PC-3 (cell line): Measurements from ENCODE around the gene FAM131C. TPM values are rescaled to one million over a fixed set of nuclear protein-coding genes. Genes with fewer than 3 reads are reported as not detected.
"Not testable (repeated sequence)": the region's sequence is repeated elsewhere in the genome, so short reads cannot be mapped to it uniquely, and the experiment has no call there.

Experiments used
- ATAC-seq: fragments of 200-7000 bp; cut with Tn5 transposase; 2 replicates; pipeline ENCODE4 v1.9.1; 2020; ENCODE audit warnings: mild to moderate bottlenecking, moderate library complexity
- BruUV-seq: library from RNA; stranded (reverse); fragments of 400-500 nt; replicated peaks from 2 replicates; lab custom pipeline; 2021; lab: Mats Ljungman, UMichigan
- CTCF ChIA-PET: fragments of 300-600 bp; sonication (Branson Sonifier 250); formaldehyde crosslinking; loops from one replicate; lab custom pipeline; 2022; ENCODE audit warnings: antibody characterized with exemption; lab: Charles Lee
- POLR2A ChIA-PET: fragments of 300-600 bp; sonication (Branson Sonifier 250); formaldehyde crosslinking; loops from one replicate; lab custom pipeline; 2022; ENCODE audit warnings: antibody characterized with exemption; ENCODE audit not compliant: unreplicated experiment; lab: Charles Lee
- DNase-seq: peaks from one replicate; pipeline ENCODE4 v3.0.0-alpha.2; 2015
- H2AFZ ChIP-seq: fragments of 300-600 bp; sonication (generic); 2 replicates; pipeline ENCODE4 v1.6.0; 2016; ENCODE audit warnings: antibody characterized with exemption, low read length
- H3F3A ChIP-seq: fragments of 300-600 bp; sonication (generic); one replicate; pipeline ENCODE4 v1.6.0; 2017; ENCODE audit warnings: antibody characterized with exemption, low read length, control low read depth, mild to moderate bottlenecking; ENCODE audit not compliant: unreplicated experiment
- H3K27ac ChIP-seq: fragments of 300-600 bp; sonication (generic); 2 replicates; pipeline ENCODE4 v1.5.1; 2016; ENCODE audit warnings: mild to moderate bottlenecking, low read length
- H3K27me3 ChIP-seq: fragments of 300-600 bp; sonication (generic); 2 replicates; pipeline ENCODE4 v1.6.1; 2016; ENCODE audit warnings: low read length, mixed read lengths
- H3K36me3 ChIP-seq: fragments of 300-600 bp; sonication (generic); 2 replicates; pipeline ENCODE4 v1.6.1; 2016; ENCODE audit warnings: low read depth, mixed run types, low read length, mixed read lengths
- H3K4me1 ChIP-seq: fragments of 300-600 bp; sonication (generic); 2 replicates; pipeline ENCODE4 v1.5.1; 2016; ENCODE audit warnings: low read length; ENCODE audit not compliant: insufficient read depth
- H3K4me2 ChIP-seq: fragments of 300-600 bp; sonication (generic); 2 replicates; pipeline ENCODE4 v1.6.0; 2016; ENCODE audit warnings: low read length
- H3K4me3 ChIP-seq: fragments of 300-600 bp; sonication (generic); 2 replicates; pipeline ENCODE4 v1.5.1; 2016; ENCODE audit warnings: mild to moderate bottlenecking, low read length, mixed read lengths
- H3K79me2 ChIP-seq: fragments of 300-600 bp; sonication (generic); 2 replicates; pipeline ENCODE4 v1.6.1; 2017; ENCODE audit warnings: low read length, mixed read lengths
- H3K9ac ChIP-seq: fragments of 300-600 bp; sonication (generic); 2 replicates; pipeline ENCODE4 v1.6.0; 2016; ENCODE audit warnings: mild to moderate bottlenecking, low read length
- H3K9me2 ChIP-seq: fragments of 300-600 bp; sonication (generic); replicated peaks from 2 replicates; pipeline ENCODE4 v1.6.1; 2016; ENCODE audit warnings: mixed run types, low read length, mixed read lengths
- H3K9me3 ChIP-seq: fragments of 300-600 bp; sonication (generic); 2 replicates; pipeline ENCODE4 v1.6.1; 2016; ENCODE audit warnings: low read length, mixed read lengths
- H4K20me1 ChIP-seq: fragments of 300-600 bp; sonication (generic); 2 replicates; pipeline ENCODE4 v1.6.1; 2016; ENCODE audit warnings: low read length, mixed read lengths
- EZH2 ChIP-seq: fragments of 300-600 bp; sonication (generic); IDR thresholded peaks from one replicate; pipeline ENCODE4 v1.6.1; 2017; ENCODE audit warnings: antibody characterized with exemption, mild to moderate bottlenecking, low read length; ENCODE audit not compliant: unreplicated experiment
- EZH2phosphoT487 ChIP-seq: fragments of 300-600 bp; sonication (generic); IDR thresholded peaks from 2 replicates; pipeline ENCODE4 v1.6.1; 2018; ENCODE audit warnings: mild to moderate bottlenecking, antibody characterized with exemption, low read length, borderline replicate concordance
- intact Hi-C: fragments of 100-400 bp; cut with micrococcal nuclease; formaldehyde crosslinking; loops from 2 replicates; pipeline ENCODE4 v1.9.0; 2023
- total RNA-seq: library from RNA; depleted of rRNA; stranded (reverse); fragments of >200 nt; gene quantifications from 2 replicates; pipeline ENCODE4 v1.2.3, GENCODE V29; 2014
- TF ChIP-seq, protein P1 (sequence below): fragments of 300-600 bp; sonication (generic); conservative IDR thresholded peaks from 2 replicates; pipeline ENCODE4 v1.5.1; 2017; ENCODE audit warnings: antibody characterized with exemption, low read depth, mild to moderate bottlenecking, low read length

The FAM131C gene
- total RNA-seq, 1 experiment from 2014 or later: 7.7 TPM

DNA sequence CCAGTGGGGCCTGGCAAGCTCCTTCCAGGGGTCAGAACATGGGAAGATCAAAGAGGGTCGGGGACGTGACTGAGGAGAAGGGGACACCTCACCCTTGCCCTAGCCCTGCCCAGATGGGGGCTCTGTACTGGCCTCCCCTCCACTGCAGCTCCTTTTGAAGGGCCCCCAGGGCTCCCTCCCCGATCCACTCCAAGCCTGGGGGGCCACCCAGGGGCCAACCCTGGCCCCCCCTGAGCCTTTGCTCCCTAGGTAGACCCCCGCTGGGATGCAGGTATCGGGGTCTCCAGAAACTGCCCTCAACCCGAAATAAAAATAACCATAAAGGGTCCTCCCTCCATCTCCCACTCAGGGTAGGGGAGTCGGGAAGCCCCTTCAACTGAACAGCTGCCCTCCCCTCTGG, 37.4 kb upstream of the FAM131C start:
- no peak overlapping the region for H3K9ac ChIP-seq
- H3K27ac ChIP-seq: no peak overlapping the region
- no TSS peak for BruUV-seq
- TF ChIP-seq, protein P1, sequence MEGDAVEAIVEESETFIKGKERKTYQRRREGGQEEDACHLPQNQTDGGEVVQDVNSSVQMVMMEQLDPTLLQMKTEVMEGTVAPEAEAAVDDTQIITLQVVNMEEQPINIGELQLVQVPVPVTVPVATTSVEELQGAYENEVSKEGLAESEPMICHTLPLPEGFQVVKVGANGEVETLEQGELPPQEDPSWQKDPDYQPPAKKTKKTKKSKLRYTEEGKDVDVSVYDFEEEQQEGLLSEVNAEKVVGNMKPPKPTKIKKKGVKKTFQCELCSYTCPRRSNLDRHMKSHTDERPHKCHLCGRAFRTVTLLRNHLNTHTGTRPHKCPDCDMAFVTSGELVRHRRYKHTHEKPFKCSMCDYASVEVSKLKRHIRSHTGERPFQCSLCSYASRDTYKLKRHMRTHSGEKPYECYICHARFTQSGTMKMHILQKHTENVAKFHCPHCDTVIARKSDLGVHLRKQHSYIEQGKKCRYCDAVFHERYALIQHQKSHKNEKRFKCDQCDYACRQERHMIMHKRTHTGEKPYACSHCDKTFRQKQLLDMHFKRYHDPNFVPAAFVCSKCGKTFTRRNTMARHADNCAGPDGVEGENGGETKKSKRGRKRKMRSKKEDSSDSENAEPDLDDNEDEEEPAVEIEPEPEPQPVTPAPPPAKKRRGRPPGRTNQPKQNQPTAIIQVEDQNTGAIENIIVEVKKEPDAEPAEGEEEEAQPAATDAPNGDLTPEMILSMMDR: no peak
- TF ChIP-seq EZH2 (no peak), EZH2phosphoT487 (no peak)
- DNase-seq (no peak), ATAC-seq (no peak)
- no peaks in the 10 kb centered on the region for H3K4me1 ChIP-seq
- no peaks in the 10 kb centered on the region for H3K9me2 ChIP-seq
- H3K9me3 ChIP-seq: no peaks in the 10 kb centered on the region
- H3K4me3 ChIP-seq: no peak overlapping the region
- no peaks in the 10 kb centered on the region for H3K36me3 ChIP-seq
- H4K20me1 ChIP-seq: no peaks in the 10 kb centered on the region
- POLR2A ChIA-PET: no interaction called here
- intact Hi-C loops: no loop called here
- H3K4me2 ChIP-seq: no peak overlapping the region
- H3F3A ChIP-seq: no peaks in the 10 kb centered on the region
- H2AFZ ChIP-seq: no peak overlapping the region
- CTCF ChIA-PET: no interaction called here
- no peaks in the 10 kb centered on the region for H3K27me3 ChIP-seq
- no peaks in the 10 kb centered on the region for H3K79me2 ChIP-seq

DNA sequence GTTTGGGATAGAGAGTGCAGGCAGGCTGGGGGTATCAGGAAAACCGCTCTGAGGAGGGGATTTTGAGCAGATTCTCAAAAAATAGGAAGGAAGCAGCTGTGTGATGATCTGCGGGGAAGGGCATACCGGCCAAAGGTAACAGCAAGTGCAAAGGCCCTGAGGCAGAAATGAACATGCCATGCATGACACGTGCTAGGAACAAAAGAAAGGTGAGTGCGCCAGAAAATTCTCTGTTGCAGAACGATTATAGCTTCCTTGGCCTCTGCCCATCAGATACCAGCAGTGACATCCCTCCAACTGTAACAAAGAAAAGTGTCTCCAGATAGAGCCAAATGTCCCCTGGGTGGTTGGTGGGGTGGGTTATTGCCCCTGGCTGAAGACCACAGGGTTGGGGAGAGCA, 37.0 kb upstream of the FAM131C start:
- no TSS peak for BruUV-seq
- Histone ChIP-seq H2AFZ (no peak overlapping the region), H3K79me2 (no peaks in the 10 kb centered on the region), H3K9me2 (no peaks in the 10 kb centered on the region), H3F3A (no peaks in the 10 kb centered on the region), H3K4me3 (no peak overlapping the region), H4K20me1 (no peaks in the 10 kb centered on the region), H3K4me1 (no peaks in the 10 kb centered on the region), H3K9me3 (no peaks in the 10 kb centered on the region), H3K9ac (no peak overlapping the region), H3K36me3 (no peaks in the 10 kb centered on the region), H3K4me2 (no peak overlapping the region), H3K27ac (no peak overlapping the region), H3K27me3 (no peaks in the 10 kb centered on the region)
- TF ChIP-seq EZH2 (no peak), EZH2phosphoT487 (no peak)
- TF ChIP-seq, protein P1: no peak
- ChIA-PET POLR2A (no interaction called here), CTCF (no interaction called here)
- intact Hi-C loops: no loop called here
- ATAC-seq: no peak
- DNase-seq: no peak

DNA sequence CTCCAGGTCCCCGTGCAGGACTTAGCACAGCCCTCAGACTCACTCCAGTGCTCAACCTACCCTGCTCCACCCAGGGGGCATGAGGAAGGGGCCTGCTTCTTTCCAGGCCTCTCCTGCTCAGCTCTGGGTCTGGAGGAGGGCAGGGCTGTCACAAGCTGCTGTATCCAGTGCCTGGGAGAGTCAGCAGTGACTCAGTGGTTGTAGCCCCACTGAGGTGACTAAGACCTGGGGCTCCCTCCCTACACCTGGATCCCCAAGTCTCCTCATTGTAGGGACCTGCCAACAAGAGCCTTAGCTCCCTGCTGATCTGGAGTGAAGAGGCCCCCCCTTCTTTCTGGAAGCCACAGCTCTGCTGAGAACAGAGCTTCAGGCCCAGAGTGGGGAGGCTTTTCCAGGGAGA, 36.1 kb upstream of the FAM131C start:
- Histone ChIP-seq H3K4me1 (no peaks in the 10 kb centered on the region), H3K9me2 (no peaks in the 10 kb centered on the region), H3K36me3 (no peaks in the 10 kb centered on the region), H3K79me2 (no peaks in the 10 kb centered on the region), H3K4me2 (no peak overlapping the region), H3K4me3 (no peak overlapping the region), H3K27ac (no peak overlapping the region), H3K9me3 (no peaks in the 10 kb centered on the region), H2AFZ (no peak overlapping the region), H4K20me1 (no peaks in the 10 kb centered on the region), H3F3A (no peaks in the 10 kb centered on the region), H3K27me3 (no peaks in the 10 kb centered on the region), H3K9ac (no peak overlapping the region)
- ATAC-seq (no peak), DNase-seq (no peak)
- CTCF ChIA-PET: interaction anchor here (0.5 kb wide), 1 partner anchor 24 kb away, joined by 4 read pairs; no protein-coding TSS in a partner anchor
- no TSS peak for BruUV-seq
- intact Hi-C loops: no loop called here
- POLR2A ChIA-PET: no interaction called here
- TF ChIP-seq EZH2 (no peak), EZH2phosphoT487 (no peak)
- TF ChIP-seq, protein P1: no peak

DNA sequence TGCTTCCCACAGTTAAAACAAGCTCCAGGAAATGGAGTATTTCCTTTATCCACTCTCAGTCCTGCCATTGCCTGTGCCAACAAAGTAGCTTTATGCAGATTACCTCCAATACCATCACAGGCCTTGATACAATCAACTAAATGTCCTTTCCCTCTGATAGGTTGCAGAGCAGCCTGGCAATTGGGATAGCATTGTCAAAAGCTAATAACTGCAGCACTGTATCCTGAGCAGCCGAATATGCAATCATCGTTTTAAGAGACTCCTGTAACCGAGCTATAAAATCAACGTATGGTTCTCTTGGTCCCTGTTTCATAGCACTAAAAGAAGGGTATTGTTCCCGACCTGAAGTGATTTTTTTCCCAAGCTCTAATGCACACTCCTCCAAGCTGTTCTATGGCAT, 33.6 kb upstream of the FAM131C start:
- H2AFZ ChIP-seq, POLR2A ChIA-PET, H3K9me2 ChIP-seq: not testable (repeated sequence)

More for the DNA sequence above, 33.6 kb upstream of the FAM131C start:
- H3K9me3 ChIP-seq, H3K27me3 ChIP-seq, DNase-seq, H3K4me2 ChIP-seq, intact Hi-C loops, H3K4me1 ChIP-seq, H3K27ac ChIP-seq, H4K20me1 ChIP-seq, ATAC-seq, H3K79me2 ChIP-seq, H3K9ac ChIP-seq, H3F3A ChIP-seq, H3K4me3 ChIP-seq, H3K36me3 ChIP-seq, CTCF ChIA-PET, BruUV-seq: not testable (repeated sequence)
